H1 (cell line): Measurements from ENCODE around the gene EPN2. TPM values are rescaled to one million over a fixed set of nuclear protein-coding genes. Genes with fewer than 3 reads are reported as not detected.
"Not testable (repeated sequence)": the region's sequence is repeated elsewhere in the genome, so short reads cannot be mapped to it uniquely, and the experiment has no call there.

Source experiments
- CTCF ChIA-PET: fragments of 300-600 bp; sonication (Branson Sonifier 250); formaldehyde crosslinking; loops from one replicate; lab custom pipeline; 2021; ENCODE audit not compliant: partially characterized antibody; lab: Charles Lee
- POLR2A ChIA-PET: fragments of 300-600 bp; sonication (Branson Sonifier 250); formaldehyde crosslinking; loops from one replicate; lab custom pipeline; 2021; ENCODE audit warnings: inconsistent platforms; ENCODE audit not compliant: partially characterized antibody; lab: Charles Lee
- DNase-seq, 2 experiments: peaks; one replicate each; pipeline versions ENCODE4 v3.0.0 to v3.0.0-alpha.2; 2010 to 2022; ENCODE audit warnings: low spot score in 2 of 2, low read depth in 1 of 2, mixed read lengths in 1 of 2
- FAIRE-seq: peaks from 2 replicates; lab custom pipeline; 2011; peaks lifted over from hg19 to GRCh38; lab: Jason Lieb, UNC
- H2AFZ ChIP-seq: 2 replicates; pipeline ENCODE4 v1.8.1; 2012; ENCODE audit warnings: low read length, inconsistent platforms
- H2AK5ac ChIP-seq: 2 replicates; pipeline ENCODE4 v1.6.1; 2013; ENCODE audit warnings: low read depth, low read length
- H2BK120ac ChIP-seq: replicated peaks from 2 replicates; pipeline ENCODE3; 2013; ENCODE audit warnings: low read depth, low read length, inconsistent platforms
- H2BK12ac ChIP-seq: 2 replicates; pipeline ENCODE4 v1.6.1; 2013; ENCODE audit warnings: low read depth, low read length
- H2BK15ac ChIP-seq: 2 replicates; pipeline ENCODE4 v1.6.1; 2013; ENCODE audit warnings: low read length
- H2BK20ac ChIP-seq: 2 replicates; pipeline ENCODE4 v1.6.1; 2013; ENCODE audit warnings: low read length
- H2BK5ac ChIP-seq: 2 replicates; pipeline ENCODE4 v1.6.1; 2013; ENCODE audit warnings: low read depth, low read length
- H3K14ac ChIP-seq: 2 replicates; pipeline ENCODE4 v1.6.1; 2013; ENCODE audit warnings: inconsistent platforms; ENCODE audit not compliant: insufficient read length
- H3K18ac ChIP-seq: 2 replicates; pipeline ENCODE4 v1.6.1; 2013; ENCODE audit warnings: low read length; ENCODE audit errors: extremely low read depth
- H3K23ac ChIP-seq: 2 replicates; pipeline ENCODE4 v1.6.1; 2013; ENCODE audit warnings: inconsistent platforms; ENCODE audit not compliant: insufficient read length
- H3K23me2 ChIP-seq: 2 replicates; pipeline ENCODE4 v1.6.1; 2013; ENCODE audit warnings: low read depth, low read length
- H3K27ac ChIP-seq: 2 replicates; pipeline ENCODE4 v1.6.1; 2011; ENCODE audit warnings: low read depth, low read length, inconsistent platforms
- H3K27me3 ChIP-seq, 4 experiments: replicated peaks in 1 of 4; 1 replicate in 1 of 4; 2 replicates in 3 of 4; pipeline versions ENCODE4 v1.6.1 to v1.8.1; 2011 to 2013; ENCODE audit warnings: low read length in 3 of 4, mild to moderate bottlenecking in 3 of 4, inconsistent platforms in 2 of 4, mixed read lengths in 2 of 4, moderate library complexity in 1 of 4; ENCODE audit not compliant: control insufficient read depth in 3 of 4, insufficient read depth in 3 of 4; ENCODE audit errors: extremely low read depth in 1 of 4
- H3K36me3 ChIP-seq, 4 experiments: 2 replicates each; pipeline versions ENCODE4 v1.6.1 to v1.8.1; 2011 to 2013; ENCODE audit warnings: mild to moderate bottlenecking in 4 of 4, low read length in 3 of 4, moderate library complexity in 2 of 4, control low read depth in 1 of 4, inconsistent platforms in 1 of 4; ENCODE audit not compliant: insufficient read depth in 4 of 4, control insufficient read depth in 2 of 4
- H3K4ac ChIP-seq: replicated peaks from 2 replicates; pipeline ENCODE3; 2013; ENCODE audit warnings: low read length, low read depth, mixed read lengths, inconsistent platforms; ENCODE audit not compliant: insufficient read length
- H3K4me1 ChIP-seq, 4 experiments: replicated peaks in 1 of 4; 1 replicate in 1 of 4; 2 replicates in 3 of 4; pipeline versions ENCODE4 v1.6.1 to v1.8.1; 2011 to 2013; ENCODE audit warnings: low read length in 3 of 4, inconsistent platforms in 2 of 4, mixed read lengths in 1 of 4; ENCODE audit not compliant: insufficient read depth in 4 of 4, control insufficient read depth in 3 of 4
- H3K4me2 ChIP-seq, 2 experiments: 2 replicates each; pipeline versions ENCODE4 v1.6.1 to v1.8.1; 2011 to 2013; ENCODE audit warnings: low read depth in 2 of 2, low read length in 2 of 2, control low read depth in 1 of 2, inconsistent platforms in 1 of 2, mild to moderate bottlenecking in 1 of 2; ENCODE audit not compliant: insufficient read depth in 1 of 2
- H3K4me3 ChIP-seq, 4 experiments: fragments of 200-600, 300-600 bp in 1 of 4; sonication (generic), shearing (Covaris generic), sonication (Bioruptor Twin) in 1 of 4; 2 replicates each; pipeline versions ENCODE4 v1.5.1 to v1.8.1; 2011 to 2016; ENCODE audit warnings: low read length in 4 of 4, low read depth in 3 of 4, control low read depth in 2 of 4, inconsistent platforms in 2 of 4, mild to moderate bottlenecking in 2 of 4, mixed read lengths in 1 of 4, moderate library complexity in 1 of 4; ENCODE audit not compliant: insufficient read depth in 2 of 4; ENCODE audit errors: extremely low read depth in 1 of 4
- H3K56ac ChIP-seq: replicated peaks from 2 replicates; pipeline ENCODE3; 2013; ENCODE audit warnings: low read depth, mild to moderate bottlenecking, mixed read lengths, low read length, inconsistent platforms; ENCODE audit not compliant: insufficient read length
- H3K79me1 ChIP-seq: 2 replicates; pipeline ENCODE4 v1.6.1; 2013; ENCODE audit warnings: low read depth, low read length, control low read depth
- H3K79me2 ChIP-seq, 2 experiments: 2 replicates each; pipeline versions ENCODE4 v1.6.1 to v1.8.1; 2012 to 2013; ENCODE audit warnings: low read length in 2 of 2, mild to moderate bottlenecking in 2 of 2, inconsistent platforms in 1 of 2; ENCODE audit not compliant: insufficient read depth in 2 of 2, control insufficient read depth in 1 of 2
- H3K9ac ChIP-seq, 4 experiments: replicated peaks in 1 of 4; 1 replicate in 1 of 4; 2 replicates in 3 of 4; pipeline versions ENCODE4 v1.6.1 to v1.8.1; 2011 to 2013; ENCODE audit warnings: low read depth in 3 of 4, low read length in 3 of 4, control low read depth in 2 of 4, mild to moderate bottlenecking in 2 of 4, moderate library complexity in 2 of 4, inconsistent platforms in 1 of 4; ENCODE audit errors: extremely low read depth in 1 of 4
- H3K9me3 ChIP-seq, 2 experiments: 2 replicates each; pipeline versions ENCODE4 v1.6.1 to v1.8.1; 2012 to 2013; ENCODE audit warnings: mild to moderate bottlenecking in 2 of 2, moderate library complexity in 2 of 2, control low read depth in 1 of 2, inconsistent platforms in 1 of 2, low read depth in 1 of 2, low read length in 1 of 2, mixed read lengths in 1 of 2; ENCODE audit not compliant: insufficient read depth in 2 of 2
- H4K20me1 ChIP-seq, 2 experiments: replicated peaks in 1 of 2; 2 replicates each; pipeline versions ENCODE3 to v1.8.1; 2011 to 2013; ENCODE audit warnings: inconsistent platforms in 2 of 2, low read length in 2 of 2, mild to moderate bottlenecking in 1 of 2; ENCODE audit not compliant: insufficient read depth in 2 of 2, control insufficient read depth in 1 of 2
- H4K5ac ChIP-seq: 2 replicates; pipeline ENCODE4 v1.6.1; 2013; ENCODE audit warnings: low read length, low read depth, mixed read lengths, inconsistent platforms; ENCODE audit not compliant: insufficient read length
- H4K8ac ChIP-seq: 2 replicates; pipeline ENCODE4 v1.8.0; 2013; ENCODE audit warnings: mild to moderate bottlenecking, moderate library complexity, low read length, inconsistent platforms; ENCODE audit not compliant: insufficient read depth; ENCODE audit errors: extremely low read depth
- H4K91ac ChIP-seq: replicated peaks from 2 replicates; pipeline ENCODE3; 2013; ENCODE audit warnings: low read length, mixed read lengths, inconsistent platforms; ENCODE audit not compliant: insufficient read length
- WGBS, 2 experiments: shearing (Covaris generic) in 1 of 2; methylation state at CpG; one replicate each; pipeline versions ENCODE4 v1.1.6 to v1.1.7; 2013 to 2015; ENCODE audit warnings: low lambda C conversion rate in 2 of 2, mixed read lengths in 2 of 2, inconsistent platforms in 1 of 2, low coverage in 1 of 2, missing lambda C conversion rate in 1 of 2; ENCODE audit not compliant: insufficient replicate concordance in 2 of 2, insufficient coverage in 1 of 2, insufficient read length in 1 of 2; ENCODE audit errors: extremely low coverage in 1 of 2, missing lambda C conversion rate in 1 of 2; 5-methylcytosine and 5-hydroxymethylcytosine counted together
- polyA plus RNA-seq, 7 experiments: library from polyadenylated mRNA; depleted of rRNA in 3 of 7; stranded (reverse) in 5 of 7; unstranded in 2 of 7; fragments of >200 nt in 5 of 7; fragments of 200-250 nt in 2 of 7; gene quantifications; 1 replicate in 5 of 7; 2 replicates in 1 of 7; 4 replicates in 1 of 7; pipeline versions ENCODE4 v1.2.1 to v1.2.3, GENCODE V29; 2011 to 2013; ENCODE audit warnings: missing spikeins in 2 of 7, mixed read lengths in 2 of 7
- total RNA-seq: library from RNA; stranded (reverse); fragmentation: NEBNext Ultra II Directional; extraction: Animal tissue kit (Norgen Biotek cat#: 25700); gene quantifications from 2 replicates; pipeline ENCODE4 v1.2.1, GENCODE V29; 2021

EPN2 gene
- total and polyA plus RNA-seq, 2 of the 8 experiments (the other 6 are each of a cell fraction or from before 2014, with no cell fraction given), result 28.7 to 55.8 TPM

GRCh38 chr17:19196382-19197204 is 40.6 kb upstream of the EPN2 start:
- H3K79me2 ChIP-seq, H2AFZ ChIP-seq: not testable (repeated sequence)
- 0 out of 8 replicates have a peak overlapping the region, but pooled peaks of 1 of the 4 experiments have one; percentile 32 for H3K4me3 ChIP-seq

More at GRCh38 chr17:19196382-19197204, 40.6 kb upstream of the EPN2 start:
- H3K4me1 ChIP-seq, H3K18ac ChIP-seq, H4K91ac ChIP-seq, H3K79me1 ChIP-seq, H4K8ac ChIP-seq, H3K4ac ChIP-seq, H3K36me3 ChIP-seq, H3K23ac ChIP-seq, H2BK120ac ChIP-seq, H3K27ac ChIP-seq, POLR2A ChIA-PET, H3K27me3 ChIP-seq, FAIRE-seq, H3K23me2 ChIP-seq, H2BK20ac ChIP-seq, H2AK5ac ChIP-seq, H2BK5ac ChIP-seq, H3K56ac ChIP-seq, CTCF ChIA-PET, H4K5ac ChIP-seq, H4K20me1 ChIP-seq, H2BK15ac ChIP-seq, H3K14ac ChIP-seq, H3K9ac ChIP-seq, H3K9me3 ChIP-seq, H2BK12ac ChIP-seq: not testable (repeated sequence)
- WGBS, 2 experiments, result 38% methylated on average over 15 of the region's 33 CpGs; no CpG with 5 or more reads in 1 of the 2 experiments
- peak overlapping the region in 1 of 2 experiments; percentile 33; a peak in 1 of 4 replicates for H3K4me2 ChIP-seq
- peak in 1 of 2 experiments; percentile 79 for DNase-seq
